Nephron (organoid): ENCODE measurements around the gene SH3PXD2A.

Source experiments
- H3K27ac Mint-ChIP-seq, 3 experiments: 2 replicates each; pipeline ENCODE4 v1.8.0; 2020; ENCODE audit warnings: mixed read lengths in 3 of 3, mild to moderate bottlenecking in 2 of 3, moderate library complexity in 1 of 3
- H3K27me3 Mint-ChIP-seq: 2 replicates; pipeline ENCODE4 v1.8.0; 2021; ENCODE audit warnings: low read depth, mild to moderate bottlenecking, moderate library complexity, mixed read lengths
- H3K36me3 Mint-ChIP-seq: 2 replicates; pipeline ENCODE4 v1.8.0; 2020; ENCODE audit warnings: low read depth, mixed read lengths
- H3K4me1 Mint-ChIP-seq: 2 replicates; pipeline ENCODE4 v1.8.0; 2020; ENCODE audit warnings: mixed read lengths
- H3K4me3 Mint-ChIP-seq, 3 experiments: 2 replicates each; pipeline ENCODE4 v1.8.0; 2020; ENCODE audit warnings: mild to moderate bottlenecking in 3 of 3, mixed read lengths in 3 of 3, moderate library complexity in 2 of 3
- H3K9me3 Mint-ChIP-seq: 2 replicates; pipeline ENCODE4 v1.8.0; 2020; ENCODE audit warnings: mixed read lengths
- CTCF ChIP-seq, 3 experiments: fragments of 200-600 bp; sonication (generic); IDR thresholded peaks; one replicate each; pipeline ENCODE4 v1.5.0; 2021; ENCODE audit warnings: antibody characterized with exemption in 3 of 3; ENCODE audit not compliant: unreplicated experiment in 3 of 3

Gene SH3PXD2A

GRCh38 chr10:103872137-103872931, 17.0 kb upstream of the SH3PXD2A start:
- Mint-ChIP-seq H3K36me3 (no peaks in the 10 kb centered on the region), H3K9me3 (no peaks in the 10 kb centered on the region), H3K27me3 (peaks cover 3% of the 10 kb centered on the region), H3K27ac (no peak overlapping the region), H3K4me1 (peaks cover 16% of the 10 kb centered on the region), H3K4me3 (no peak overlapping the region)
- TF ChIP-seq CTCF (IDR thresholded peaks at IDR 0.05; ENCODE audit: unreplicated experiment in 3 of 3) = no peak

GRCh38 chr10:103871006-103871405, 15.6 kb upstream of the SH3PXD2A start:
- H3K27ac Mint-ChIP-seq = no peak overlapping the region
- no peak overlapping the region for H3K4me3 Mint-ChIP-seq
- peaks cover under 1% of the 10 kb centered on the region for H3K9me3 Mint-ChIP-seq
- no peaks in the 10 kb centered on the region for H3K36me3 Mint-ChIP-seq
- TF ChIP-seq CTCF (IDR thresholded peaks at IDR 0.05; ENCODE audit: unreplicated experiment in 3 of 3) = no peak
- peaks cover 16% of the 10 kb centered on the region for H3K4me1 Mint-ChIP-seq
- peaks cover 3% of the 10 kb centered on the region for H3K27me3 Mint-ChIP-seq

GRCh38 chr10:103870516-103870915, 15.1 kb upstream of the SH3PXD2A start:
- Mint-ChIP-seq H3K36me3 (no peaks in the 10 kb centered on the region), H3K4me1 (peaks cover 16% of the 10 kb centered on the region), H3K9me3 (peaks cover 4% of the 10 kb centered on the region)

GRCh38 chr10:103869336-103869735, 14.0 kb upstream of the SH3PXD2A start:
- Mint-ChIP-seq H3K27ac (no peak overlapping the region), H3K4me3 (no peak overlapping the region), H3K36me3 (no peaks in the 10 kb centered on the region), H3K4me1 (peaks cover 16% of the 10 kb centered on the region), H3K27me3 (peaks cover 3% of the 10 kb centered on the region), H3K9me3 (peaks cover 16% of the 10 kb centered on the region)
- no peak for TF ChIP-seq CTCF (IDR thresholded peaks at IDR 0.05; ENCODE audit: unreplicated experiment in 3 of 3)

More at GRCh38 chr10:103870516-103870915, 15.1 kb upstream of the SH3PXD2A start:
- Mint-ChIP-seq H3K4me3 (no peak overlapping the region), H3K27ac (no peak overlapping the region), H3K27me3 (peaks cover 3% of the 10 kb centered on the region)
- no peak for TF ChIP-seq CTCF (IDR thresholded peaks at IDR 0.05; ENCODE audit: unreplicated experiment in 3 of 3)

- Mint-ChIP-seq H3K27me3 (peaks cover 2% of the 10 kb centered on the region), H3K27ac (no peak overlapping the region), H3K4me1 (peaks cover 16% of the 10 kb centered on the region), H3K9me3 (peaks cover 24% of the 10 kb centered on the region), H3K36me3 (peaks cover 6% of the 10 kb centered on the region), H3K4me3 (no peak overlapping the region)
- TF ChIP-seq CTCF (IDR thresholded peaks at IDR 0.05; ENCODE audit: unreplicated experiment in 3 of 3) = no peak
Observed at GRCh38 chr10:103868200-103868599, 12.8 kb upstream of the SH3PXD2A start.

- H3K27ac Mint-ChIP-seq = no peak overlapping the region
- H3K36me3 Mint-ChIP-seq = peaks cover 6% of the 10 kb centered on the region
- H3K27me3 Mint-ChIP-seq = peaks cover 24% of the 10 kb centered on the region
- TF ChIP-seq CTCF (IDR thresholded peaks at IDR 0.05; ENCODE audit: unreplicated experiment in 3 of 3) = no peak
- no peak overlapping the region for H3K4me3 Mint-ChIP-seq
- H3K4me1 Mint-ChIP-seq = peaks cover 14% of the 10 kb centered on the region
- H3K9me3 Mint-ChIP-seq = peaks cover 24% of the 10 kb centered on the region
Observed at GRCh38 chr10:103861505-103861904, 6.1 kb upstream of the SH3PXD2A start.
